HG02759 (cell line): ENCODE data around the gene MMRN1.
A peak's percentile ranks its signal among the peaks of the same experiment; 100 is the strongest.

Source experiments
- ATAC-seq: cut with Tn5 transposase; IDR thresholded peaks from one replicate; pipeline ENCODE4 v1.9.1; 2021; ENCODE audit warnings: mild to moderate bottlenecking, moderate library complexity; ENCODE audit not compliant: unreplicated experiment

Gene MMRN1

DNA sequence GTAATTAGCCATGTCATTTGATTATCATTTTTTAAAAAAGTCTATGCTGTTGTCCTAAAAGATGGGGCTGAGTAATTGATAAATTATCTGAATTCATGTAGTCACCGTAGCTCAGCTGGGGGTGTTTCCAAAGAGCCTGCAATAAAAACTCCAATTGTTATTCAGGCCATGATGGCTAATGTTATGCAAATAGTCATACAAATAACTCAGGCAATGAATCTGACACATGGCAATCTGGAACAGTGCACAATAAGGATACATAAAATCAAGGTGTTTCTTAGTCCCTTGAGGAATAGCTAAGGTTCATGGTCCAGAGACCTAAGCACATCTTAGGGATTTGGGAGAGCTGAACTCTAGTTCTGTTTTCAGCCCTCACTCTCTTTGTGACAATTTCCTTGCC, 15.2 kb downstream of the MMRN1 start:
- ATAC-seq = no peak

DNA sequence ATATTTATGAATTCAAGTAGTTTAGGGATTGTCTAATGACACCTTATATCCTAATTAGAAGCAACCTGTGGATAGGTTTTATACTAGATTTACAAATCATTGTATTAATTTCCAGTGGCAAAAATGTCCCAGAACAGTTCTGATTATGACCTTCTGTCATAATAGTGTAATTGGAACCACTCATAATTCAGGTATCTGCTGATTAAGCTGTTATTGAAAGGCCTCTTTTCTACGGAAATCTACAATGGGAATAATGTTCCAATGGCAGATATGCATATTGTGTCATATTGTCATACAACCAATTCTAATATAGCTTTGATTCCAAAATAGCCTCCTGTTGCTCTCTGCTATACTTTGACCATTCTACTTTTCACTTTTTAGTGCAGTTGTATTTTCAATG, 19.0 kb downstream of the MMRN1 start:
- ATAC-seq = no peak

DNA sequence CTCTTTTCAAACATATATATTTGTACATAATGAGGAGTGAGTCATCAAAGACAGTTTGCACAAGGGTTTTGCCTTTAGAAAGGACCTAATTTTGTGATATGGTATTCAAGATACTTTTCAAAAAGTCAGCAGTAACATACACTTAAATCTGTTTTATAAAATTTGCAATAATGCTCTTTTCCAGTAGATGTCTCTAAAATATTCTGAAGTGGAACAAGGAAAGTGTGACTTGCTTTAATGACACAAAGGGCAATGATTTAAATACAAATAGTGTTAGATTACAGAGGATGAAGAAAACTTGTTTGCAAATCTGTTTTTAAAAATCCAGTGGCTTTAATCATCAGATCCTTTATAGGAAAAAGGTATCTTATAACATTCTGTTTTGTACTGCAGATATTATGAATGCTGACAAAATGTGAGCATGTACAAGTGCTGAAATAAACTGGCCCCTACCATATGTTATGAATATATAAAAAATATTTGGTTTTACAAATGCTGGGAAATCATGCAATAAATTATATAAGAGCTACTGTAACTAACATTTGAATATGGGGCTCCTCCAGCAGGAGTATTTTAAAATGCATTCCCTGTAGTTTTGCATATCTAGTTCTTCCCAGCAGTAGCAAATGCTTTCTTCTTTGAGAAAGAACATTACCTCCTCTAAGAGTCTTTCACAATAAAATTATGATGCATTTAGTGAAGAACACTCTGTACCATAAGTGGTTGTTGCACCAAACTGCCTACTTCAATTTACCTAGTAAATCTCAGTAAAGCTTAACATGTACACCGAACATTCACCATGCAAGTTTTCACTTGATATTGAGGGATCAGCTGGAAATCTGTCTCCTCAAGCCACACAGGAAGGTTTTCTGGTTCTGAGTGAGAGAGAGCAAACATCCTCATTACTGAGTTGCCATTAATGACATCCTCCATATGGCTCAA, 20.2 kb downstream of the MMRN1 start:
- no peak for ATAC-seq

DNA sequence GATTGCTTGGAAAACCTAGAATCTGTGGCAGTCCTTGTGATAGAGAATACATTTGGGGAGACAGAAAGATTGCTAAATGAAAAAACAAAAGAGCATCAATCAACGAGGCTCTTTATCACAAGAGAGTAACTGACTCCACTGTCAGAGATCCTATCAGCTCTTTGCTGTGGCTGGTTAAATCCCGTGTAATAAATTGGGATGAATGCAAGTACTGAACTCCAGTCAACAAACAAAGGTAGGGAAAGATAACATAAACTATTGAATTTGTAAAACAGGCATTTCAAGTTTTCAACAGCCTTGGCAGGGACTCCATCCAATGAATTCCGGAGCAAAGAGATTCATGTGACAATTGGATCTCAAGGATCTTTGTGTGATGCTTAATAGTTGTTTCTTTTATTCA, 21.3 kb downstream of the MMRN1 start:
- no peak for ATAC-seq

DNA sequence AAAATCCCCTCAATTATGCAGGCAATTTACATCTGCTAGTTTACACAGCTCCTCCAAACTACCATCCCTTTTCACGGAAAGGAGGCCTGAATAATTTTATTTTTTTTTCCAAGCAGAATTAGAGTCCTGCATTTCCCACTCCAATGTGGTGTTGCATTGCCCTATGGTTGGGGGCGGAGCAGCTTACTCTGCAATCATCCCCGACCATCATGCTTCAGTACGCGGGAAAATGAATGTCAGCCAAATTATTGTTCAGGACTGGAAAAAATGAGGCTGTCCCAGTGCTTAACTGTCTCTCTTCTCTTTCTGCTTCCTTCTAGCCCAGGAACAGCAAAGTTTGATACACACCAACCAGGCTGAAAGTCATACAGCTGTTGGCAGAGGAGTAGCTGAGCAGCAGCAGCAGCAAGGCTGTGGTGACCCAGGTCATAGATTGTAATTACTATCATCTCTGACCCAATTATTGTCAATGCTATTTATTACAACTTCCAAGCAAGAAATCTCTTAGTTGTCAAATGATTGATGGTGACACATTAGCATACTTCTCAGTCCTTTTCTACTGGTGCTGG, 28.3 kb downstream of the MMRN1 start:
- no peak for ATAC-seq

DNA sequence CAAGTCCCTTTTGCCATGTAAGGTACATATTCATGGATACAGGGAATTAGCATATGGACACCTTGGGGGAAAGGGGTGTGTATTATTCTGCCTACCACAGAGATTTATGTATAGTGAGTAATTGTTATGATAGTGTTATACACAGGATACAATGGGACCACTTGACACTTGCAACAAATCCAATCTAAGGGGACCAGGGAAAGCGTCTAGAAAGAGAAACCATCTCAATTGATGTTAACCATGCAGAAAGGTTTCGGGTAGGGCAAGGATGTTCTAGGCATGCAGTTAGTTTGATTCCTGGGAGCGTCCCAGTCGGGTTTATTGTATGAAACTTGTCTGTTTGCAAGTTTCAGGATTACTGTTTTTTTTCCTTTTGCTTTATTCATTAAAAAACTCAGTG, 34.2 kb downstream of the MMRN1 start:
- ATAC-seq = no peak

DNA sequence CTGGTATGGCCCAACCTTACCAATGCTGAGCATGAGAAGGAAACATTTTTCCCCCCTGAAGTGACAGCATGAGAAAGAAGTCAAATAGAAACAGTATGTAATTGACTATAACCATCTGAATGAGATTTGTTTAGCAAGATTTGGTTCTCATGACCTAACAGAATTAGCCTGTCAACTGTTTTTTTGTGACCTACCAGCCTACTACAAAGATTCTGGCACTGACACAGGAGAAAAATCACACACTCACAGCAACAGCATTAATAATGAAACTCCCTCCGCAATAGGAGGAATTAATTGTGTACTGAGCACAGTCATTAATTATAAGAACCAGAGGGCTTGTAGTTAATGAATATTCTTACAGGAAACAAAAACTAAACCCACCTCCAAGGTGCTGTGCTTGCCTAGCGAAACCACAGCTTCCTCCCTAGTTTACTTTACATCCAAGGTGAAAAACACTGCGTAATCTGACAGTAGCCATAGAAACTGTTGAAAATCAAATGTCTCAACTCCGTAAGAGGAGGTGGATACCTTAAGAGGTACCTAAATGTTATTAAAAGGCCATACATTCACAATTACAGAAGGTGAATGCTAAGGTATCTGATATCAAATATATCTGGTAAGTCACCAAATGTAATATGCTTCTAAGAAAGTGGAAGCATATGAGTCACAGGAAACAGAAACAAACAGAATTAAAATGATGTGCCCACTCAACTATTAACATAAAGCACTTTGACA, 34.9 kb downstream of the MMRN1 start:
- ATAC-seq = peak; percentile 89

DNA sequence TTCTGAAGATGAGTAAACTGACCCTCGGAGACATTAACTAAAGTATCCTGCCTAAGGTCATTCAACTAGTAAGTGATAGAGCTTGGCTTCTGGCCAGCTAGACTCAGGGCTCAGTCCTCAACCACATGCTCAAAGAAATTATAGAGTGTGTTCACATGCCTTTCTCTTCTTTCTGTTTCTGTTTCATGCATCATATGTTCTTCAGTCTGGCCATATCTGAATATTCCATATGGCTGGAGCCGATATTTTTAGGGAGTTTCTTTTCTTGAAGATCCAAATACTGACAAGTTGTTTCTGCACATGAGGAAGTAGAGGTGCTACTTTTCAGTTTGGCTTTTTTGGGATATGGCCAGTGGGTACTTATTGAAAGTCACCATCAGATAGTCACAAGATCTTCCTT, 44.9 kb downstream of the MMRN1 start:
- ATAC-seq = no peak

DNA sequence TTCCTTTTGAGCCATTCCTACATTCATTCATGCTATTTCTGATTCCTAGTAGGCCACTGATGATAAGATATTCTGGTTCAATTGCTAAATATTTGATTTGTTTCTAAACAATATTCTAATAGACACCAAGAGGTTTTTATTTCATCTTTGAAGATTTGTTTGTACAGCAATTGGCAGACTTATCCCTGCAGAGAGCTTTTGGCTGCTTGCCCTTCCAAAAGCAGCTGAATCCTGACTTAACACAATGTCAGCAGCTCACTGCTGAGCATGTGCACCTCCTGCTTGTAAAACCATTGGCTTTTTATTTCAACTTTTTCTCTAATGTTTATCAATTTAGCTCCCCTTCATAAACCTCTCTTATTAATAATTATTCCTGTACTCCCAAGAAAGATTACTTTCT, 45.3 kb downstream of the MMRN1 start:
- no peak for ATAC-seq

DNA sequence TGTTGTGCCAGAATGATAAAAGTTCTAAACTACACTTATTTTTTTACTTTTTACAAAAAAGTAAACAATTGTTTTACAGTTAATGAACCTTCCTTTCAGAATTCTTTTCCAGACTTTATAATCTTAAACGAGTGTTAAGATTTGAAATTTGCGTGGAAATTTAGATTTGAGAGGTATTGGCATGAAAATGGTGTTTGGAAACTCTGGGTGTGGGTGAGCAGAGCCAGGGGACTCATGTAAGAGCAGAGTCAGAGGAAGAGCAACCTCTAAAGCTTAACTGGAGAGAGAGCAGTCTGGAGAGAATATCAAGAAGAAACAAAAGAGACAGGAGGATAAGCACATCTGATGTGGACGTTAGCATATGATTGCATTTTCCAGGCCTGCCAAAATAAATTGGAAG, 48.2 kb downstream of the MMRN1 start:
- no peak for ATAC-seq

DNA sequence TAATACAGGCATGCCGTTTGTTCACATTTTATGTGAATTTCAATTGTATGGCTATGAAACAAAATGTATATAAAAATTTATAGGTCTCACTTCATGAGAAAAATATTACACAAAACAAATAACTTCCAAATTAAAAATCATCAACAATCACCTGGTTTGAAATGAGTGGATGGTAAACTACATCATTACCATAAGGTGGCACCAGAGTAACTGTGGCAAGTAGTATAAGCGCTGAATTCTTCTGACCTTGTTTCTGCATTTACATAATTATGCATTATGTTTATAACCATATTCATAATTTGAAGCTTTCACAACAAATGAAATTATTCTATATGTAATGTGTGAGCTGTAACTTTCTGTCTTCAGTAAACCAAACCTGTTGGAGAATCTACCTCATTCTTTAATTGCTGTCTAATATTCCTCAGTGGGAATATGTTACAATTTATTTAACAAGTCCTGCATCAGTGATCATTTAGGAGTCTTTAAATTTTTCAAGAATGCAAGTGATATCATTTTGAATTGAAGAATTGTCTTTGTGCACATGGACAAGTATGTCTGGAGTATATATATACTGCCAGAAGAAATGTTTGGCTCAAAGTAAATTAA, 55.2 kb downstream of the MMRN1 start:
- ATAC-seq = no peak

DNA sequence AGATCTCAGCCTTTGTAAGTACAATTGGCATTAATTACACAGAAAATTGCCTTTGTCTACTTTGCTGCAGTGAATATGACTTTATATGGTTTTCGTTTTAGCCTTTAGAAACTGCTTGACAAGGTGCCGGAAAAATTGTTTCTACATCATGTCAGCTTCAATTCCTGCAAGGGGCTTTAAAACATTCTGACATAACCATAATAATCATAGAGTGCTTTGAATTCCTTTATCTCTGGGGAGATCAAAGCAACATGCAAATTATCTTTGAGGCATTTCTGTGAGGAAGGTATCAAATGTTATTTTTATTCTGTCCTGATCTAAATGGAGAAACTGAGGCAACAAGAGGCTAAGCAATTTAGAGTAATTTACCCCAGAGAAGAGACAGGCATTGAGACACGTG, 57.8 kb downstream of the MMRN1 start:
- ATAC-seq = no peak

DNA sequence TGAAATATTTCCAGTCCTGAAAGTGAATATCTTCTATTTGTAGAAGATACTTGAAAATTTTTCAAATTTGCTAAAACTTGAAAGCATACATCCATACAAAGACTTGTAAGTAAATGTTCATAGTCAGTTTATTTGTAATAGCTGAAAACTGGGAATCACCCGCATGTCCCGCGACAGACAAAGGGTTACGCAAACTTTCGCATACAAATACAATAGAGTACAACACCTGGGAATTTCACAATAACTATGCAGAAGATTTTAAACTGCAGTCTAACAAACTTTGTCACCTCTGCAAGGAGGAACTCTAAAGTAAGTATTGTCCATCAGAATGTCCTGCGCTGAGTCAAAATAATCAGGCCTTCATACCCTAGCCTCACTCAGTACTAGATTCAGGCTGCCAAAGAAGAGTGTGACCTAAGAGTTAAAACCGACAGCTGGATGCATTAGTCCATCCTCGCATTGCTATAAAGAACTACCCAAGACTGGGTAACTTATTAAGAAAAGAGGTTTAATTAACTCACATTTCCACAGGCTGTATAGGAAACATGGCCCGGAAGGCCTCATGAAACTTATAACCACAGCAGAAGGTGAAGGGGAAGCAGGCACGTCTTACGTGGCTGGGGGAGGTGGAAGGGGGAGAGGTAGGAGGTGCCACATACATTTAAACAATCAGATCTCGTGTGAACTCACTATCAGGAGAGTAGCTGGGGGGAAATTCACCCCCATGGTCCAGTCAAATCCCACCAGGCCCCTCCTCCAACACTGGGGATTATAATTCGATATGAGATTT, 60.4 kb downstream of the MMRN1 start:
- ATAC-seq = no peak

DNA sequence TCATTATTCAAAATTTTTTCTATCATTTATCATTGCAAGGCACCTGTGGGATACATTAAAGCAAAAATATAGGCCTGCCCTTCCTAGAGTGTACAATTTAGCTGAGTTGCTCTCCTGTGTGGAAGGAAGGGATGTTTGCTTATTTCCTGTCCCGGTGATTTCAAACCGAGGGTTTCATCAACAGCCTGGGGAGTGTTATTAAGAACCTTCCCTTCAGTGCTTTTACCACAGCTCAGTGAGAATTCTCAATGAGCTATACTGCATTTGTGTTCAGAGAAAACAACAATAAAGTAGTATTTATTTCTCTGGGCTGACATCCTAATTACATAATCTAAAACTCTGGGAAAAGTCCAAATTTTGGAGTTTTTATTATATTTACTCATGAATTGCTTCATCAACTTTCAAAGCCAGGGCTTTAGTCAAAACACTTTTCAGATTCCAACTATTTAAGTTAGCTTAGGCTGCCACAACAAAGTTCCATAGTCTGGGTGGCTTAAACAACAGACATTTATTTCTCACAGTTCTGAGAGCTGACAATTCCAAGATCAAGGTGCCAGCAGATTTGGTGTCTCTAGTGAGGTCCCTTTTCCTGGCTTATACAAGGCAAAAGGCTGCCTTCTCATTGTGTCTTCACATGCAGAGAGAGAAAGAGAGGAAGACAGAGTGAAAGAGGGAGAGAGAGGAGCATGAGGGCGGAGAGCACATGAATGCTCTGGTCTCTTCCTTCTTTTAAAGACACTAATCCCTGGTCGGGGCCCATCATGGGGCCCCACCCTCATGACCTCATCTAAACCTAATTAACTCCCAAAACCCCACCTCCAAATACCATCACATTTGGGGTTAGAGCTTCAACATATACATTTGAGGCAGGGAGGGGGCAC, 62.6 kb downstream of the MMRN1 start:
- no peak for ATAC-seq

DNA sequence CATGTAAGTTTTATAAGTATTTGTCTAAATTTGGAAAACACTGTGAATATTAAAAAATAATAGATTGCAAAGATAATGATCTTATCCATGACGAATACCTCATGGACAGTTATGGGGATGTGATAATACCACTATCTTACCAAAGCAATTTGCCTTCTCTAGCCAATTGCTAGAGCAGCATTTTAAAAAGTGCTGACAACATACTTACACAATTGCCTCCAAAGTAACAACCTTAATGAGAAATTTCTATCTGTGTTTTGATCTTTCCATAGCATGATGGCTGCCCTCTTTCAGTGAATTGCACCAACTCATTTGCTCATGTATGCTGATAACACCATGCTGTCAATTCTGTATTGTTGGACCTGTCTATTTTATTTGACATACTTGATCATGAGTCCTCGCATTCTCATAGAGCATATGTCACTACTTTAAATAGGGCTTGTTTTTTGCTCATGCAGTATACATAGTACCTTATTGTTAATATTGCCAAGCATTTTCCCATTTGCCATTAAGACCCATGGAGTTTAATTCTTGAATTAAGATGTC, 87.2 kb downstream of the MMRN1 start:
- no peak for ATAC-seq

DNA sequence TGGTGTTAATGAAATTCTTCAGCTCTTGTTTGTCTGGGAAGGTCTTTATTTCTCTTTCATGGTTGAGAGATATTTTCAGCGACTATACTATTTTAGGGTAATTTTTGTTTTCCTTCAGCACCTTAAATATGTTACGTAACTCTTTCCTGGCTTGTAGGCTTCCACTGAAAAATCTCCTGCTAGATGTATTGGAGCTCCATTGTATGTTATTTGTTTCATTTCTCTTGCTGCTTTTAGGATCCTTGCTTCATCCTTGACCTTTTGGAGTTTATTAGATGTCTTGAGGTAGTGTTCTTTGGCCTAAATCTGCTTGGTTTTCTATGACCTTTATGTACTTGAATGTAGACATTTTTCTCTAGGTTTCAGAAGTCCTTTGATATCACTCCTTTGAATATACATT, 93.6 kb downstream of the MMRN1 start:
- ATAC-seq = no peak

DNA sequence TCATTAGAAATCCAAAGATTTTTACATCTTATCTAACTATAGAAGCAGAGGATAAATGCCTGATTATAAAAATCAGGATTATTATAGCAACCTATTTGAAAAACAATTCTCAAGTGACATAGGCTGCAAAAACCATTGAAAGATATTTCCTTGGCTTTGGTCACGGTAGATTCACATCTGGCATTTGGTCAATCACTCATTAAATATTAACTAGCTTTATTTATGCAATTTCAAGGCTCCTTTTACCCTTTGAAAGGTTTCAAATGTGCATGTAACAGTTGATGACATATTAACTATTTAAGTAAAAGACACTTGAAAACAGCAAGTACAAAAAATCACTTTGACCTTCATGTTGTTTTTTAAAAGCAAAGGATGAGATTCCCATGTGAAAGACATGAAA, 98.1 kb downstream of the MMRN1 start:
- no peak for ATAC-seq

DNA sequence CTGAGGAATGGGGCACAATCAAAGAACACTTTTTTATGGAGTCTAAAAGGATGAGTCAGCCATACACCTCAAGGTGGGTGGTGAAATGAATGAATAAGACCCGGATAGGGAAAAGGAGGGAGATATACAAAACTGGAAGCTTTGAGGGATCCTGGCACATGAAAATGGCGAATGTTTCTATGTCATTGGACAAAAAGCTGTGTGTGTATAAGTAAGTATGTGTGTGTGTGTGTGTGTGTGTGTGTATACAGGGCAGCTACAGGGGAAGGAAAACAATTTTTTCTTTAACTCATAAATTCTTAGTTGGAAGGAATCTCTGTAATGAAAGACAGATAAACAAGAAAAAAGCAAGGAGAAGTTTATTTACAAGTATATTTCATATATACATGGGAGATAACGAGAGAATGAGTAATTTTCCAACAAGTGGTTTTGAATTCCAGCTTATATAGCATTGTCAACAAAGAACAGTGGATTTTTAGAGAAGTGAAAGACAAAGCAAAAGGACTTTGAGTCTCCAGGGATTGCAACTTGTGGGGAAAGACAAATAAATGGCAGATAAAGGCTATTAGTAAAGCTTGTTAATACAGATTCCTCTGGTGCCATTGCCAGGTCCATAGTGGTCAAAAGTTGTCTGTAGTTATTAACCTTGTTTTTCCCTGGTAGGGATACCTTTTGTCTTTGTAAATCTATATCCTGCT, 99.7 kb downstream of the MMRN1 start:
- ATAC-seq = no peak

DNA sequence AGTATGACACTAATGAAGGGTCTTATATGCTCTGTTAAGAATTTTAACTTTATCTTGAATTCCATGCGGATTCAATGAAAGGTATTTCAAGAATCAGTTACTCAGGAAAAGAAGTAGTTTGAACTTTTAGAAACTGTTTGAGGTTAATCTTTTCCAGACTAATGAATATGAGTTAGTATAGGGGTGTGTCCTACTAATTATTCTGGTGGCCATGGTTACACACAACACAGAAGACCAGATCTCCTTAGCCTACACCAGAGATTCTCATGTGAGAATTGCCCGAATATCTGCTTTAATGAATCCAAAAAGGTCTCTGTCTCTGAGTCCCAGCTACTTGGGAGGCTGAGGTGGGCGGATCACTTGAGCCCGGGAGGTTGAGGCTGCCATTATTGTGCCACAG, 100.4 kb downstream of the MMRN1 start:
- no peak for ATAC-seq
